HEK293T (cell line): ENCODE data around the gene ANKS1B.

ENCODE experiments used
- BHLHE40 ChIP-seq: fragments of 450-650 bp; IDR thresholded peaks from 2 replicates; pipeline ENCODE4 v1.6.1; 2016; ENCODE audit warnings: mild to moderate bottlenecking, moderate library complexity, borderline replicate concordance
- SP1 ChIP-seq: fragments of 450-650 bp; IDR thresholded peaks from 2 replicates; pipeline ENCODE4 v1.6.1; 2017
- SUZ12 ChIP-seq: fragments of 450-650 bp; IDR thresholded peaks from 2 replicates; pipeline ENCODE4 v1.6.1; 2016; ENCODE audit warnings: mild to moderate bottlenecking
- TARDBP ChIP-seq: fragments of 450-650 bp; IDR thresholded peaks from 2 replicates; pipeline ENCODE4 v1.6.1; 2016
- ZNF384 ChIP-seq: fragments of 450-650 bp; IDR thresholded peaks from 2 replicates; pipeline ENCODE4 v1.6.1; 2016

DNA sequence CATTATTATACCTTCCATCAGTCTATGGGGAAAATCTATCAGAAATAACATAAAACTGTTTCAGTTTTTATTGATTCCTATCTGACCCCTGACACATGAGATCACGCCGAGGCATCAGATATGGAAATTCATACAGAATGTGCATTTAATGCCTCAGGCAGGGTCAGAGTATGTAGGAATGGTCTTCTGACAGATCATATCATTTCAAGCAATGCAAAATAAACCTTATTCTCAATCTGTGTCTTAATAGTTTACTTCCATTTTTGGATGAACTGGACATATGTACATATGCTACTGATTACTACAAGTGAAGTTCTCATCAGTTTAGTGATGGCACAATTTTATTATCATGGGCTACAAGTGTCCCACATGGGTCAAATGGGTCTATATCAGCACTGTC, 150.0 kb downstream of the ANKS1B start:
- TF ChIP-seq SUZ12 (no peak), ZNF384 (no peak), TARDBP (no peak), BHLHE40 (no peak), SP1 (no peak)
